GM12878 (cell line): ENCODE data around the gene SV2B. TPM values are rescaled to one million over a fixed set of nuclear protein-coding genes. Genes with fewer than 3 reads are reported as not detected.

Experiments used
- ATAC-seq: fragments of 200-7000 bp; cut with Tn5 transposase; 3 replicates; pipeline ENCODE4 v1.9.1; 2020; ENCODE audit warnings: mild to moderate bottlenecking, moderate library complexity
- BruUV-seq: library from RNA; stranded (reverse); fragments of 400-500 nt; replicated peaks from 2 replicates; lab custom pipeline; 2021; lab: Mats Ljungman, UMichigan
- CTCF ChIA-PET: fragments of 300-600 bp; sonication (Branson Sonifier 250); formaldehyde crosslinking; extraction: SDS; loops from one replicate; lab custom pipeline; 2021; ENCODE audit warnings: inconsistent platforms; lab: Yijun Ruan, JAX
- POLR2A ChIA-PET: fragments of 350-600 bp; formaldehyde crosslinking; extraction: SDS; loops from one replicate; lab custom pipeline; 2021; ENCODE audit warnings: inconsistent platforms; lab: Charles Lee
- RAD21 ChIA-PET: fragments of 300-600 bp; sonication (Branson Sonifier 250); formaldehyde crosslinking; loops from one replicate; lab custom pipeline; 2023; ENCODE audit warnings: antibody characterized with exemption; ENCODE audit not compliant: unreplicated experiment; lab: Charles Lee
- SMC1A ChIA-PET: fragments of 300-600 bp; sonication (Branson Sonifier 250); formaldehyde crosslinking; loops from one replicate; lab custom pipeline; 2023; ENCODE audit not compliant: unreplicated experiment, uncharacterized antibody; lab: Charles Lee
- DNase-seq: peaks from one replicate; pipeline ENCODE4 v3.0.0-alpha.2; 2011; ENCODE audit warnings: low read depth, low spot score
- FAIRE-seq: peaks from 3 replicates; lab custom pipeline; 2011; peaks lifted over from hg19 to GRCh38; lab: Jason Lieb, UNC
- H2AFZ ChIP-seq: 2 replicates; pipeline ENCODE4 v1.6.0; 2011; ENCODE audit warnings: low read depth, low read length, control low read depth; ENCODE audit not compliant: control insufficient read depth
- H3K27ac ChIP-seq: 2 replicates; pipeline ENCODE4 v1.5.1; 2011; ENCODE audit warnings: control low read depth; ENCODE audit not compliant: control insufficient read depth, insufficient read depth
- H3K27me3 ChIP-seq, 2 experiments: replicated peaks in 1 of 2; 2 replicates each; pipeline versions ENCODE4 v1.6.0 to v1.6.1; 2011; ENCODE audit warnings: low read length in 1 of 2; ENCODE audit not compliant: control insufficient read depth in 2 of 2, insufficient read depth in 2 of 2
- H3K36me3 ChIP-seq, 2 experiments: 2 replicates each; pipeline ENCODE4 v1.5.1; 2011; ENCODE audit warnings: low read length in 1 of 2; ENCODE audit not compliant: control insufficient read depth in 2 of 2, insufficient read depth in 2 of 2
- H3K4me1 ChIP-seq: 2 replicates; pipeline ENCODE4 v1.6.1; 2011; ENCODE audit warnings: mild to moderate bottlenecking, low read length, moderate library complexity, mixed read lengths; ENCODE audit not compliant: control insufficient read depth, insufficient read depth
- H3K4me2 ChIP-seq: 2 replicates; pipeline ENCODE4 v1.6.0; 2011; ENCODE audit warnings: control low read depth; ENCODE audit not compliant: control insufficient read depth, insufficient read depth
- H3K4me3 ChIP-seq: fragments of 200-600 bp; sonication (generic); 2 replicates; pipeline ENCODE4 v1.5.1; 2016
- H3K79me2 ChIP-seq: 2 replicates; pipeline ENCODE4 v1.6.0; 2011; ENCODE audit warnings: low read length; ENCODE audit not compliant: control insufficient read depth, insufficient read depth
- H3K9ac ChIP-seq: 2 replicates; pipeline ENCODE4 v1.8.0; 2011; ENCODE audit warnings: low read length, control low read depth, mixed read lengths; ENCODE audit not compliant: control insufficient read depth, insufficient read depth
- H3K9me3 ChIP-seq: replicated peaks from 3 replicates; pipeline ENCODE4 v1.5.1; 2011; ENCODE audit warnings: mild to moderate bottlenecking, low read length; ENCODE audit not compliant: control insufficient read depth, insufficient read depth
- H4K20me1 ChIP-seq: 2 replicates; pipeline ENCODE4 v1.6.0; 2011; ENCODE audit not compliant: control insufficient read depth, insufficient read depth
- BCL11A ChIP-seq: IDR thresholded peaks from 2 replicates; pipeline ENCODE4 v1.6.1; 2011; ENCODE audit warnings: low read depth, low read length
- BMI1 ChIP-seq: fragments of 450-650 bp; IDR thresholded peaks from 2 replicates; pipeline ENCODE4 v1.6.1; 2016; ENCODE audit warnings: mild to moderate bottlenecking, moderate library complexity, borderline replicate concordance
- BRCA1 ChIP-seq: IDR thresholded peaks from 2 replicates; pipeline ENCODE4 v1.6.1; 2011; ENCODE audit warnings: low read depth, low read length, improper control_type of control experiment
- CHD2 ChIP-seq: IDR thresholded peaks from 2 replicates; pipeline ENCODE4 v1.6.1; 2011; ENCODE audit warnings: low read depth, low read length, improper control_type of control experiment, borderline replicate concordance
- CTCF ChIP-seq, 3 experiments: IDR thresholded peaks in 2 of 3; conservative IDR thresholded peaks in 1 of 3; 2 replicates each; pipeline ENCODE4 v1.5.1; 2011; ENCODE audit warnings: low read depth in 3 of 3, low read length in 3 of 3, mild to moderate bottlenecking in 3 of 3, control low read depth in 2 of 3, moderate library complexity in 2 of 3, inconsistent platforms in 1 of 3, mixed read lengths in 1 of 3; ENCODE audit not compliant: control insufficient read depth in 2 of 3, insufficient read depth in 1 of 3; ENCODE audit errors: extremely low read depth in 1 of 3
- EGR1 ChIP-seq, 2 experiments: IDR thresholded peaks; 1 replicate in 1 of 2; 2 replicates in 1 of 2; pipeline ENCODE4 v1.6.1; 2011 to 2012; ENCODE audit warnings: low read depth in 2 of 2, low read length in 2 of 2, borderline replicate concordance in 1 of 2, mild to moderate bottlenecking in 1 of 2, moderate library complexity in 1 of 2
- ETV6 ChIP-seq, 2 experiments: fragments of 450-650 bp in 1 of 2; IDR thresholded peaks in 1 of 2; conservative IDR thresholded peaks in 1 of 2; 2 replicates each; pipeline ENCODE4 v1.6.1; 2014; ENCODE audit warnings: antibody characterized with exemption in 1 of 2, borderline replicate concordance in 1 of 2, low read depth in 1 of 2, mild to moderate bottlenecking in 1 of 2, moderate library complexity in 1 of 2
- JUND ChIP-seq: IDR thresholded peaks from 2 replicates; pipeline ENCODE4 v1.6.1; 2012; ENCODE audit warnings: low read depth, mild to moderate bottlenecking, low read length, improper control_type of control experiment, moderate library complexity
- MTA2 ChIP-seq: fragments of 450-650 bp; IDR thresholded peaks from 2 replicates; pipeline ENCODE4 v1.6.1; 2016; ENCODE audit warnings: low read depth, mild to moderate bottlenecking, moderate library complexity
- MXI1 ChIP-seq: fragments of 150-350 bp; IDR thresholded peaks from 2 replicates; pipeline ENCODE4 v1.6.1; 2011; ENCODE audit warnings: low read depth, mild to moderate bottlenecking, inconsistent platforms, low read length, improper control_type of control experiment
- MYC ChIP-seq: IDR thresholded peaks from 2 replicates; pipeline ENCODE4 v1.6.1; 2011; ENCODE audit warnings: mild to moderate bottlenecking, low read length, moderate library complexity, inconsistent platforms; ENCODE audit not compliant: insufficient read depth, insufficient replicate concordance, insufficient read length, severe bottlenecking
- STAT1 ChIP-seq: fragments of 450-650 bp; conservative IDR thresholded peaks from 2 replicates; pipeline ENCODE4 v1.6.1; 2014; ENCODE audit warnings: antibody characterized with exemption, mild to moderate bottlenecking
- SUPT20H ChIP-seq: IDR thresholded peaks from 2 replicates; pipeline ENCODE4 v1.6.1; 2011; ENCODE audit warnings: low read depth, mild to moderate bottlenecking, low read length, moderate library complexity, borderline replicate concordance; ENCODE audit not compliant: control insufficient read depth
- TAF1 ChIP-seq: IDR thresholded peaks from 2 replicates; pipeline ENCODE4 v1.6.1; 2011; ENCODE audit warnings: mild to moderate bottlenecking, low read depth, low read length, borderline replicate concordance
- WGBS: methylation state at CpG from one replicate; pipeline ENCODE4 v1.1.6; 2016; ENCODE audit warnings: low lambda C conversion rate; ENCODE audit not compliant: insufficient replicate concordance, insufficient coverage; ENCODE audit errors: missing lambda C conversion rate; 5-methylcytosine and 5-hydroxymethylcytosine counted together
- in situ Hi-C: fragments of 300-500 bp; cut with MboI; formaldehyde crosslinking; loops from 9 replicates; pipeline ENCODE4 v1.14.3; 2018; ENCODE audit warnings: mixed read lengths
- intact Hi-C: fragments of 100-400 bp; cut with micrococcal nuclease; formaldehyde crosslinking; loops from one replicate; pipeline ENCODE4 v1.14.2; 2022; ENCODE audit not compliant: unreplicated experiment
- polyA plus RNA-seq, 11 experiments: library from polyadenylated mRNA; depleted of rRNA in 4 of 11; unstranded in 6 of 11; stranded (reverse) in 5 of 11; fragments of >200 nt; fragmentation: Nextera tagmentation in 4 of 11; fragmentation: Illumina TruSeq in 1 of 11; extraction: Ambion mirVana in 4 of 11; extraction: Trizol in 1 of 11; gene quantifications; 1 replicate in 1 of 11; 2 replicates in 10 of 11; pipeline versions ENCODE4 v1.2.1 to v1.2.3, GENCODE V29; 2011 to 2016; ENCODE audit warnings: inconsistent platforms in 2 of 11, missing spikeins in 2 of 11, low read depth in 1 of 11
- total RNA-seq, 4 experiments: library from RNA; depleted of rRNA in 3 of 4; stranded (reverse); fragments of >200 nt in 3 of 4; fragmentation: Illumina TruSeq in 1 of 4; extraction: Trizol in 1 of 4; gene quantifications; 2 replicates each; pipeline versions ENCODE4 v1.2.1 to v1.2.3, GENCODE V29; 2013 to 2021
- TF ChIP-seq, protein P1 (sequence below): fragments of 450-650 bp; IDR thresholded peaks from 2 replicates; pipeline ENCODE4 v1.6.1; 2017; ENCODE audit warnings: mild to moderate bottlenecking, low read depth, inconsistent platforms; ENCODE audit not compliant: poor library complexity, severe bottlenecking
- TF ChIP-seq, protein P2 (sequence below): IDR thresholded peaks from 2 replicates; pipeline ENCODE4 v1.6.1; 2012; ENCODE audit warnings: low read depth, low read length, improper control_type of control experiment

The SV2B gene
- total and polyA plus RNA-seq, 10 of the 15 experiments (the other 5 are each of a cell fraction or from before 2014, with no cell fraction given), result 0.03 to 1.7 (median 1.3) TPM

DNA sequence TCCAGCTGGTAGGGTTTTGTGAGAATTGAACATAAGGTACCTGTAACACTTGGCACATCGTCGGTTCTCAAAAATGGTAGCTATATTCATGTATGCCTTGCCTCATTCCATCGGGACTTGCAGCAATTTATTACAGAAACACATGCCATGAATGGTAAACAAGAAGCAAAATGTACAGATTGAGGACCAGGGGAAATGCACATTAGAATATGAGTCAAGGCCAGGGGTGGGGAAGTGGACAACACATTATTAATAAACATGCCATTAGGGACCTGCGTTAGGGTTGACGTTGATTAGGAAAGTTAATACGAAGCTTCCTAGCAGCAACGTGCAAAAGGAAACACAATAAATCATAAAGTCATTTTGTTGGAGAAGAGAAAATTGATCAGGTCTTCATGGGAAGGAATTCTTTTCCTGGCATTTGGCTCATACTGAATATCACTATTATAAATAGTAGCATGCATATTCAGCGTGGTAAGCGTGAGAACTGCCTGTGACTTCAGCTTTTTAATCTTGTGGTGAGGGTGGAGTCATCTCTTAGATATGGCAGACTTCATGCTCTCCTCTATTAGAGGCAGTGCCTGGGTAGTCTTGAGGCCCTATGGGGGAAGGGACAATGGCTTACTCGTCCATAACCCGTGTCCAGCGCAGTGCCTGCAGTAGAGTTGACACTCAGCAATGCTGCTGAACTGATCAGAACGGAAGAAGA, 184.9 kb downstream of the SV2B start:
- DNase-seq (no peak), FAIRE-seq (no peak)
- BruUV-seq, result no TSS peak

More for the DNA sequence above, 184.9 kb downstream of the SV2B start:
- H4K20me1 ChIP-seq, result no peaks in the 10 kb centered on the region
- POLR2A ChIA-PET, result no interaction called here
- H3K27ac ChIP-seq, result no peak overlapping the region
- H3K79me2 ChIP-seq, result no peaks in the 10 kb centered on the region
- TF ChIP-seq MXI1 (no peak), BCL11A (no peak), BRCA1 (no peak), ETV6 (conservative IDR thresholded peaks at IDR 0.05 in 1 of 2, IDR thresholded peaks at IDR 0.05 in 1 of 2; ENCODE audit: borderline replicate concordance in 1 of 2, low read depth in 1 of 2) (no peak), SUPT20H (no peak), CTCF (IDR thresholded peaks at IDR 0.05 in 2 of 3, conservative IDR thresholded peaks at IDR 0.05 in 1 of 3; ENCODE audit: control insufficient read depth in 2 of 3, extremely low read depth in 1 of 3, insufficient read depth in 1 of 3, low read depth in 3 of 3, low read length in 3 of 3) (no peak), TAF1 (no peak), MTA2 (no peak), JUND (no peak), EGR1 (IDR thresholded peaks at IDR 0.05; ENCODE audit: borderline replicate concordance in 1 of 2, low read depth in 2 of 2, low read length in 2 of 2) (no peak), CHD2 (no peak), MYC (no peak), BMI1 (no peak), STAT1 (no peak)
- TF ChIP-seq, protein P1, sequence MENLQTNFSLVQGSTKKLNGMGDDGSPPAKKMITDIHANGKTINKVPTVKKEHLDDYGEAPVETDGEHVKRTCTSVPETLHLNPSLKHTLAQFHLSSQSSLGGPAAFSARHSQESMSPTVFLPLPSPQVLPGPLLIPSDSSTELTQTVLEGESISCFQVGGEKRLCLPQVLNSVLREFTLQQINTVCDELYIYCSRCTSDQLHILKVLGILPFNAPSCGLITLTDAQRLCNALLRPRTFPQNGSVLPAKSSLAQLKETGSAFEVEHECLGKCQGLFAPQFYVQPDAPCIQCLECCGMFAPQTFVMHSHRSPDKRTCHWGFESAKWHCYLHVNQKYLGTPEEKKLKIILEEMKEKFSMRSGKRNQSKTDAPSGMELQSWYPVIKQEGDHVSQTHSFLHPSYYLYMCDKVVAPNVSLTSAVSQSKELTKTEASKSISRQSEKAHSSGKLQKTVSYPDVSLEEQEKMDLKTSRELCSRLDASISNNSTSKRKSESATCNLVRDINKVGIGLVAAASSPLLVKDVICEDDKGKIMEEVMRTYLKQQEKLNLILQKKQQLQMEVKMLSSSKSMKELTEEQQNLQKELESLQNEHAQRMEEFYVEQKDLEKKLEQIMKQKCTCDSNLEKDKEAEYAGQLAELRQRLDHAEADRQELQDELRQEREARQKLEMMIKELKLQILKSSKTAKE, result no peak
- TF ChIP-seq, protein P2, sequence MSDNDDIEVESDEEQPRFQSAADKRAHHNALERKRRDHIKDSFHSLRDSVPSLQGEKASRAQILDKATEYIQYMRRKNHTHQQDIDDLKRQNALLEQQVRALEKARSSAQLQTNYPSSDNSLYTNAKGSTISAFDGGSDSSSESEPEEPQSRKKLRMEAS, result no peak
- no peaks in the 10 kb centered on the region for H3K36me3 ChIP-seq
- RAD21 ChIA-PET, result no interaction called here
- no peak overlapping the region for H3K9ac ChIP-seq
- in situ Hi-C loops (no loop called here), intact Hi-C loops (no loop called here)
- H3K9me3 ChIP-seq, result no peaks in the 10 kb centered on the region
- ATAC-seq, result no peak
- SMC1A ChIA-PET, result interaction anchor here (0.7 kb wide), 1 partner anchor 11 kb away, joined by 3 read pairs; no protein-coding TSS in a partner anchor
- no peaks in the 10 kb centered on the region; a peak in 2 of 4 replicates for H3K27me3 ChIP-seq
- no peaks in the 10 kb centered on the region for H3K4me1 ChIP-seq
- 34% methylated on average over 13 of the region's 13 CpGs for WGBS
- H3K4me2 ChIP-seq, result no peak overlapping the region
- H3K4me3 ChIP-seq, result no peak overlapping the region
- no peak overlapping the region for H2AFZ ChIP-seq
- CTCF ChIA-PET, result interaction anchor here (0.8 kb wide), 1 partner anchor 13 kb away, joined by 3 read pairs; no protein-coding TSS in a partner anchor
